NCI-H510A (cell line): ENCODE results near the gene S100A7A.
A peak's percentile ranks its signal among the peaks of the same experiment; 100 is the strongest.
"Not testable (repeated sequence)": the region's sequence is repeated elsewhere in the genome, so short reads cannot be mapped to it uniquely, and the experiment has no call there.

Source experiments
- DNase-seq: peaks from one replicate; lab custom pipeline; 2025; lab: John Stamatoyannopoulos, UW

Gene S100A7A

GRCh38 chr1:153422450-153423068, 6.2 kb downstream of the S100A7A start:
- DNase-seq = no peak

- DNase-seq = no peak
Observed at GRCh38 chr1:153426809-153427208, 10.5 kb downstream of the S100A7A start.

GRCh38 chr1:153428073-153428638, 11.8 kb downstream of the S100A7A start:
- no peak for DNase-seq

- DNase-seq = no peak
Observed at GRCh38 chr1:153428791-153429190, 12.5 kb downstream of the S100A7A start.

GRCh38 chr1:153429266-153430165, 13.2 kb downstream of the S100A7A start:
- no peak for DNase-seq

- no peak for DNase-seq
Observed at GRCh38 chr1:153430166-153430553, 13.8 kb downstream of the S100A7A start.

- DNase-seq = no peak
Observed at GRCh38 chr1:153430561-153430960, 14.2 kb downstream of the S100A7A start.

- no peak for DNase-seq
Observed at GRCh38 chr1:153431002-153431401, 14.7 kb downstream of the S100A7A start.

- no peak for DNase-seq
Observed at GRCh38 chr1:153431427-153431826, 15.1 kb downstream of the S100A7A start.

GRCh38 chr1:153431928-153432327, 15.6 kb downstream of the S100A7A start:
- DNase-seq = no peak

- no peak for DNase-seq
Observed at GRCh38 chr1:153432874-153433681, 16.8 kb downstream of the S100A7A start.

- no peak for DNase-seq
Observed at GRCh38 chr1:153434746-153435455, 18.6 kb downstream of the S100A7A start.

- DNase-seq = no peak
Observed at GRCh38 chr1:153437236-153437635, 20.9 kb downstream of the S100A7A start.

GRCh38 chr1:153438599-153438998, 22.3 kb downstream of the S100A7A start:
- no peak for DNase-seq

GRCh38 chr1:153439273-153439672, 23.0 kb downstream of the S100A7A start:
- DNase-seq = no peak

- DNase-seq = peak; percentile 46
Observed at GRCh38 chr1:153441238-153441755, 25.0 kb downstream of the S100A7A start.

GRCh38 chr1:153443486-153443885, 27.2 kb downstream of the S100A7A start:
- DNase-seq = no peak

GRCh38 chr1:153444078-153444477, 27.8 kb downstream of the S100A7A start:
- DNase-seq = no peak

- DNase-seq = no peak
Observed at GRCh38 chr1:153447498-153448170, 31.3 kb downstream of the S100A7A start.

- DNase-seq = not testable (repeated sequence)
Observed at GRCh38 chr1:153448851-153449250, 32.5 kb downstream of the S100A7A start.

GRCh38 chr1:153456396-153456795, 40.1 kb downstream of the S100A7A start:
- DNase-seq = no peak
